NCI-H2107 (cell line): Measurements from ENCODE around the gene TTLL10.

ENCODE experiments used
- DNase-seq: peaks from one replicate; lab custom pipeline; 2025; lab: John Stamatoyannopoulos, UW

Gene TTLL10

DNA sequence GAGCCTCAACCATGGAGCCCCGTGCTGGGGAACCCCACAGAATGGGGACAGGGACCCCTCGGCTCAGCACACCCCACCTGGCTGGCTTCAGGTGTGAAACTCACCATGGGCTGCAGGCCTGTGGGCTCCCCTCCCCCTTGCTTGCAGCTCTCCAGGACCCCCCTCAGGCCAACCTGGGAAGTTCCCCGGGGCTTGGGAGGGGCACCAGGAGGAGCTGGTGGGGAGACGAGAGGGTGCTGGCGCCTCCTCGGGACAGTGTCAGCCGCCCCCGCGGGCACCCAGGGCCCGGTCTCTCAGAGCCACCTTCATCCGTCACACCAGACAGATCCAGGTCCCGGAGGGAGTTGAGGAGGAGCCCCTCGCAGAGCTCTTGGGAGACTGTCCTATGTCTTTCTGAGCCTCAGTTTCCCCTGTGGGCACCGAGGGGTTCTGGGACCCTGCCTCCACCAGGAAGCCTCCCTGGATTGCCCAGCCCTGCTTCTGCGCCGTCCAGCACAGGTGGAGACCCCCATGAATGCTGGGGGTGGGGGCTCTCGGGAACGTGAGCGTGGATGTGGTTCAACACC, 33.4 kb downstream of the TTLL10 start:
- no peak for DNase-seq

DNA sequence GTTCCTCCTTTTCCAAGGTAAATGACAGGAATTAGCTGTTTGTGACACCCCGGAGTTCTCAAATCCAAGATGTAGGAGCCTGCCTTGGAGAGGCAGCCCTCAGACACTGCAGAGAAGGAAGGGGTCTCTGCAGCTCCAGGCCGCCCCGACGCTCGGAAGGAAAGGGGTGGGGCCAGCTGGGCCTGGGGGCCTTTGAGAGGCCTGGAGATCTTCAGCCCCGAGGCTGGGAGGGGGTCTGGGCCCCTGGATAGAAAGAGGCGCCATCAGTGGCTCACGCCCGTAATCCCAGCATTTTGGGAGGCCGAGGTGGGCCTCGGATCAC, 33.9 kb downstream of the TTLL10 start:
- no peak for DNase-seq

DNA sequence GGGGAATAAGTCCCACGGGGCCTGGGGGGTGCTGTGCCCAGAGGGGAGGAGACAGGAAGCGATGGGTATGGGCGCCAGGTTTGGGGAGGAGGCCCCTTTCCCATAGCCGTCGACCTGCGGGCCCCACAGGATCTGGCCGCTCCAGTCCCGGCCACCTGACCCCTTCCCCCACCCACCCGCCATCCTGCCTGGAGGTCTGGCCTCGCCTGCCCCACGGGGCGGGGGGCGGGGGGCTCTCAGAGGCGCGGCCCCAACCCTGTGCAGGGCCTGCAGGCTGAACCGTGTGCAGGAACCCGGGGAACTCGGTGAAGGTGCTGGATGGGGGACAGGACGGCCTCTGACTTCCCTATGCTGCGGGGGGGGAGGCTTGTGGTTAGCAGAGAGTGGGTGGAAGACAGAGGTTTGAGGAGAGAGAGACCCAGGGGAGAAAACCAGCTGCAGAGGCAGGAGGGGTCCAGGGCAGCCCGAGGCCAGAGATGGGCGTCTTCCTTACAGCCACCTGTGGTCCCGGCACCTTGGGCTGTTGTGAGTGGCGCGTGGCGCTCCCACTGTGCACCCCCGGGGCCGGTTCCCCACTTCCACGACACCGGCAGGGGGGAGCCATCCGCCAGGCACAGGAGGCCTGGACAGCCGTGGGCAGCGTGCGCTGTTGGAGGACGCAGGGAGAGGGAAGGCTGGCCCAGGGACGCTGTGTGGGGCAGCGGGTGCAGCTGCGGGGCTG, 35.2 kb downstream of the TTLL10 start:
- no peak for DNase-seq

DNA sequence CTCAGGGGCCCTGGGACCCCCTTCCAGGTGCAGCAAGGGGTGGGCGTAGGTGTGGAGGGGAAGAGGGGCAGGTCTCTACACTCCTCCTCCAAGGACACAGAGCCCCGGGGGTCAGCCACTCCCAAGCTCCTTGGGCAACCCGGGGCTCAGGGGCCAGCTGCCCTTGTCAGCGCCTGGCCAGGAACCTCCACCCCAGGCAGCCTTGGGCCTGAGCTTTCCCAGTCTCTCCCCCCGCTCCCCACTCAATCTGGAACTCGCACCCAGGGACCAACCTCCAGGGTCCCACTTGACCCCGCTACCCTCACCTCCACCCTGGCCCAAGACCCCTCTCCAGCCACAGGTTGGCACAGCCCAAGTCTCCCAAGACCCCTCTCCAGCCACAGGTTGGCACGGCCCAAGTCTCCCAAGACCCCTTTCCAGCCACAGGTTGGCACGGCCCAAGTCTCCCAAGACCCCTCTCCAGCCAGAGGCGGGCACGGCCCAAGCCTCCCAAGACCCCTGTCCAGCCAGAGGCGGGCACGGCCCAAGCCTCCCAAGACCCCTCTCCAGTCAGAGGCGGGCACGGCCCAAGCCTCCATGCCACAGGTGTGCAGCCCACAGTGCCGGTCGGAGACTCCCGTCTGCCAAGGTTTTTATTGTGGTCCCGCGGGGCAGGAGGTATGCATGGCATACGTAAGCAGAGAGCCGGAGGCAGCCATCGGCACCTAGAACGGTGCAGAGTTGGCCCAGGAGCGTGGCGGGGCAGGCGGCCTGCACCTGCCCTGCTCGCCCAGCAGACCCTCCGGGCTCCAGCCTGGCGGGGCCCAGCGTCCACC, 37.3 kb downstream of the TTLL10 start:
- DNase-seq: no peak

DNA sequence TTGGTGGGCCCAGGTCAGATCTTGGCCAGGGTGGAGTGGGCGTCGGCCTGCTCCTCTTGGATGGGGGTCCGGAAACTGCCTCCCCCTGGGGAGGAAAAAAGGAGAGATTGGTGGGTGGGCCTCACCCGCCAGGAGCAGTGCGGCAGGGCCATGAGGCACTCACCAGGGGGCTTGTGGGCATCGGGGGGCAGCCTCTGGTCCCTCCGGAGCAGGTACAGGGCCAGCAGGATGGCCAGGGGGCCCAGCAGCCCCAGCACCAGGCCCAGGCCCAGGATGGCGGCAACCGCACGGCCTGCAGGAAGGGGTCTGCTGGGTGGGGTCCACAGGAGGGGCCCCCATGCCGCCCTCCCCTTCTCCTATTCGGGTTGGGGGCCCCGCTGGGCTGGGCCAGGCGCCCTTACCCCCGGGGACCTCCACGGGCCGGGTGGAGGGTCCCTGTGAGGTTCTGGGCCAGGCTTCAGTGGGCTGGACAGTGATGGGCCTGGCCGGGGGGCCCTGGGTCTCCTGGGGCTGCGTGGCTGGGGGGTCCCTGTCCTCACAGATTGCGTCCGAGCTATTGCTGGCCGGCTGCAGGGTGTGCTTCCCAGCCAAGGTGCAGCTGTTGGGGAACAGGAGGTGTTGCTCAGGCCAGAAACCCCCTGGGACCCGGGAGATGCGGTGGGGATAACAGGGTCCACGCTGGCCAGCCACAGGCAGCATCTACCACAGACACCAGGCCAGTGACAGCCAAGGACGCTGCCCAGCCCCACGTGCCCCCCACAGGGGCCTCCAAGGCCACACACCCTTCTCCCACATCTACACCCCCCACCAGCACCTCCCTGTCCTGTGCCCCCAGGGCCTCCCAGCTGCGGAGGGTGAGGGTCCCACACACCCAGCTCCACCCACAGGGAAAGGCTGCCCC, 38.1 kb downstream of the TTLL10 start:
- no peak for DNase-seq

DNA sequence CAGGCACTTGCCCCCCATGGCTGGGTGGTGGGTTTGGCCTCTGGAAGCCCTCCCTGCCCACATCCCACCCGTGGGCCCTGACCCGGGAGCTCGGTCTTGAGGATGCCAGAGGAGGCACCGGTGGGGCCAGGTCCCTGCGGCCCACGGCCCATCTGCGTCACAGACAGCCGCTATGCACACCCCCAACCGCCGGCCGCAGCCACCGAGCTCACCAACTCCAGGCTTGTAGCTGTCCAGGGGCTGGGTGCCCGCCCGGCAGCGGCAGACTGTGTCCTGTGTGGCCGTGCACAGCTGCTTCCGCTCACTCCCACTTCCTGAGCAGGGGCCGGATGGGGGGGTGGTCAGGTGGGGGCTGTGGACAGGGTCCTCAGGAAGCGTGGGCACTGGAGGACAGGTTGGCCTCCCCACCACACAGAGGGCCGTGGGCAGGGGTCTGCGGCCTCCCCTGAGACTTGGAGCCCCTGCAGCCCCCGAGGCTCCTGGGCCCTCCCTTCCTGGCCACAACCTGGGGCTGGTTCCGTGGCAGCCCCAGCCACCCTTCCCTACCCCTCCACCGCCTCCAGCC, 39.2 kb downstream of the TTLL10 start:
- DNase-seq: no peak

DNA sequence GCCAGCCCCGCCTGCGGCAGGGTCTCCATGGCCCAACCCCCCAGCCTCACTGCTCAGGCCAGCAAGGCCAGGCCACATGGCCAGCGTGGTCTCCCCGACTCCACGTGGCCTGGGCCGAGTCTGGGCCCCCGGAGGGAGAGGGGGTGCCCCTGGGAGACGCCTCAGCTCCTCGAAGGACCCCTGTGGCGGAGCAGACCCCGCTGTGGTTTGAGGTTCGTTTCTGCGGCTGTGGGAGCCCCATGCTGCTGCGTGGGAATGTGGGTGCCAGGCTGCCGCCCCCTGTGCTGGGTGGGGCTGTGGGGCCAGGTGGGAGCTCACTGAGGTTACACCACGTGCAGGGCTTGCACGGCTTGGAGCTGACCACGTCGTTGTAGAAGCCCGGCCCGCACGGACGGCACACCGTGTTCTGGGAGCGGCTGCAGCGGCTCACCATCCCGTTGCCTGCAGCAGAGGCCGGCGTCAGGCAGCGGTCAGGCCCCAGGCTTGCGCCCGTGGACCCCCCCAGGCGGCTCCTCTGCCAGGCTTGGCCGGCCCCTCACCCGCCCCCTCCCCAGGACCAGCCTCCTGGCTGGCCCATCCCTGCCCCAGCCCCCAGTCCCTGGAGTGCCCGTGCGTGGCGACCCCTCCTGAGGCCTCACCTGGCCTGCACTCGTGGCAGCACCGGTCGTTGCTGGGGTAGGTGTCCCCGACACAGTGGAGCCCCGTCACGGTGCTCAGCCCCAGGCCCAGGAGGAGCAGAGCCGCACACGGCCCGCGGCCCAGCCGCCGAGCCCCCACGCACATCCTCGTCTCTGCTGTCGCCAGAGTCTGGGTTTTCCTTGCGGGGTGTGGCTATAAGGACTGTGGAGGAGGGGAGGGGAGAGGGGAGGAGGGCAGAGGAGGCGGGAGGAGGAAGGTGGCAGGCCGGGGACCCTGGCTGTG, 39.9 kb downstream of the TTLL10 start, which contains the start of gene TNFRSF4:
Gene TNFRSF4, minus strand, starts transcription at position 809 of the 921 bp plus-strand sequence. Its CDS starts 26 bp downstream, at position 783.
- no peak for DNase-seq

DNA sequence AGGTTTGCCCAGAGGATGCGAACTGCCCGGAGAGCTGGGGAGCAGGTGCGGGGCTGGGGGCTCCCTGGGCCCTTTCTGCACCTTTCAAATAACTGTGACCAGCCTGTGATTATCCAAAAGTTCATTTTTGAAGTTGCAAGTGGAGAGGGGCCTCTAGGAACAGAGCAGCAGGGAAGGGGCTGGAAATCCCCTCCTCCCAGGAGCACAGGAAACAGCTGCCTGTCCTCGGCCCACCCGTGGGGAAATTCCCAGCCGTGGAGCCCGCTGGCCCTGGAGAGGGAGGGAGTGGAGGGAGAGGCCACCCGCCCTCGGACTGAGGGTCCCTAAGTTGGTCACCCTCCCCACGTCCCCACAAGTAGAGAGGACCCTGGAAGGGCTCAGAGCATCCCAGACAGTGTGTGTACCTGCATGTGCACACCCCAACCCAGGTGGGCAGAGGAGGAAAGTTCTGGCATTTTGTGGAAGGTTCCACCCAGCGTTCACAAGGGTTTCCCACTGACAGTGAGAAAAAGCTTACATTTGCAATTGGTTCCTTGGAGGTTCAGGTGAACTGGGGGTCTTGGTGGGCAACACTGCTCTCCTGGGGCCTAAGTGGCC, 41.5 kb downstream of the TTLL10 start:
- DNase-seq: no peak

DNA sequence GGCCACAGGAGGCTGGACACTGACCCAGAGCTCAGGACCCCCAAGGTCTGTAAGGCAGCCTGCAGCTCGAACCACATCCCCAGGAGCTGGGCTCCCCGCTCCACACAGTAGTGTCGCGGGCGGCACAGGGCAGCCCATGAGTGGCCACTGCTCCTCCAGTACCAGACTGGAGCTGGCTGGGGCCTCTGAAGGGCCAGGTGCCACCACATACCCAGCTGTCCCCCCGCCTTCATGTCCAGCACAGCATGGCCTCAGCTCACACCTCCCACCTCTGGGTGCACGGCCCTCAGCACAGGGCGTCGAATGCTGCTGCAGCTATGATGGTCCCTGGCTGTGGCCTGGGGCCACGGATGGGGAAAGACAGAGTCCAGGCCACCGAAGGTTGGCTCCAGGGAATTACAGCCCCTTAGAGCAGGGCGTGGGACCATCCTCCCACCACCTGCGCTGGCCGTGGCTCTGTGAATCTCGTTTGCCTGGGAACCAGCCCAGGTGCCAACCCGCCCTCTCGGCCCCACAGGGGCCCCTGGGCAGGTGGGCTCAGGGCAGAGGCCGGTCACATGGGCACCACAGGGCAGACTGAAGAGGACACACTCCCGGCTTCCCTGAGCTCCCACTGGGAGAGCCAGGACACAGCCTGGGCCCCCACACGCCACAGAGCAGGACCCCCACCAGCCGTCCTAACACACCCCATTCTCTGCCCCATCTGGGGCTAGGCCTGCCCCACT, 42.4 kb downstream of the TTLL10 start:
- no peak for DNase-seq

DNA sequence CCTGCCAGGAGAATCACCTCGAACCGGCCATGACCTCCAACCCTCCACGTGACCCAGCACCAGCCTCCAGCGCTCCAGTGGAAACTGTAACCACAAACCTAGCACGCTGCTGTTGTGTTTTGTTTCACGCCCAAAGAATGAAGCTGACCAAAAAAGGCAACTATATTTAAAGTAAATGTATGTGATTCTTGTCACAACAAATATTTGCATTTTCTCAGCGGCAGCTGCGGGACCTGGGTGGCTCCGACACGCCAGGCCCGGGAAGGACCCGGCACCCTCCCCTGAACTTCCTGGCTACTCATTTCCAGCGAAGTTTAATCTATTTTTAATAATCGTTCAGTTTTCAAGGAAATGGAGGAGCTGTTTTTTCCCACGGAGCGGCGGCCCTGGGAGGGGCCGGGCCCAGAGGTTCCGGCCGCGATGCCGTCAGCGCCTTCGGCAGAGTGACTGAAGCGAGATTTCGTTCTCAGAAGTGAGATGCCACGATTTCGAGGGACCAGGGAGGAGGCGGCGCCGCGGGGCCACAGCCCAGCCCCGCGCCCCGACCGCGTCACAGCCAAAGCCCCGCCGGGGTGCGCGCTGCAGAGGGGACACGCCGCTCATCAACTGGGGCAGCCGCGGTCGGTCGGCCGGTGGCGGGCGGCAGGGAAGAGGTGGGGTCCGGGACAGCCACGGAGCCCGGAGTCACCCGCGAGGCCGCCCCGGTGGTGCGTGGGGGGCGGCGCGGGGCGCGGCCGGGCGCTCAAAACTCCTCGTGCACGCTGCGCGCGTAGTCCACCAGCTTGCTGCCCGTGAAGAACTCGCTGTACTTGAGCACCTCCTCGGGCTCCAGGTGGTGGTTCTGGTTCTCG, 43.3 kb downstream of the TTLL10 start:
- no peak for DNase-seq

DNA sequence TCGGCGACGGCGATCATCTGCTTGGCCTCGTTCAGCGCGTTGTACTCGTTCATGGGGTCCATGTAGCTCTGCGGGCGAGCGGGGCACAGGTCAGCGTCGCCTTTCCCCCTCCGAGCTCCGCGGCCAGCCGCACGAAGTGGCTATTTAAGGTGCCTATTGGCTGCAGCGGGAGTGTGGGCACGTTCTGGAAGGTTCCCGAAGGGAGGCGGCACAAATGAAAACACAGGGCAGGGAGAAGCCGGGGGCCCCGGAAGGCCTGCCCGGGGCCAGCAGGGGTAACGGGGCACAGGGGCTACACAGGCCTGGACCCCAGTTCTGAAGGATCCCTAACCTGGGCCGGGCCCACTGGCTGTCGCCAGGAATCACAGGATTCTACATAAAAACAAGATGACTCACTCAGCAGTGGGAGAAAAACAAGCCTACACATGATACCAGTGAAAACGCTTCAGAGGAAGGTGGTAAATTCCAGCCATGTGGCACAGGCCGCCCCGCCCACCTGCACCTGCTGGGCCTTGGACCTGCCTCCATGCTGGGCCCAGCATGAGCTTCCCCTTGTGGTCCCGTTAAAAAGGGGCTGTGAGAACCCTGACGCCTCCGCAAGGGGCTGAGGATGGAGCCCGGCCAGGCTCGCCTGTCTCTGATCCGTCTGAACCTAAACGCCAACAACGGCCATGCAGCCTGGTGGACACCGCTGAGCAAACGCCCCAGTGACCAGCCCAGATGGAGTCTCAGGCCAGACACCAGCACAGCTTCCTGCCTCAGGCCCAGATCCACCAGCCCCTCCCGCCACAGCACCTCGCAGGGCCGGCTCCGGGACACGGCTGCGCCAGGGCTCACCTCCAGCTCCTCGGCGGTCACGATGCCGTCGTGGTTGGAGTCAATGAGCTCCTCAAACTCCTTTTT, 44.2 kb downstream of the TTLL10 start:
- no peak for DNase-seq

DNA sequence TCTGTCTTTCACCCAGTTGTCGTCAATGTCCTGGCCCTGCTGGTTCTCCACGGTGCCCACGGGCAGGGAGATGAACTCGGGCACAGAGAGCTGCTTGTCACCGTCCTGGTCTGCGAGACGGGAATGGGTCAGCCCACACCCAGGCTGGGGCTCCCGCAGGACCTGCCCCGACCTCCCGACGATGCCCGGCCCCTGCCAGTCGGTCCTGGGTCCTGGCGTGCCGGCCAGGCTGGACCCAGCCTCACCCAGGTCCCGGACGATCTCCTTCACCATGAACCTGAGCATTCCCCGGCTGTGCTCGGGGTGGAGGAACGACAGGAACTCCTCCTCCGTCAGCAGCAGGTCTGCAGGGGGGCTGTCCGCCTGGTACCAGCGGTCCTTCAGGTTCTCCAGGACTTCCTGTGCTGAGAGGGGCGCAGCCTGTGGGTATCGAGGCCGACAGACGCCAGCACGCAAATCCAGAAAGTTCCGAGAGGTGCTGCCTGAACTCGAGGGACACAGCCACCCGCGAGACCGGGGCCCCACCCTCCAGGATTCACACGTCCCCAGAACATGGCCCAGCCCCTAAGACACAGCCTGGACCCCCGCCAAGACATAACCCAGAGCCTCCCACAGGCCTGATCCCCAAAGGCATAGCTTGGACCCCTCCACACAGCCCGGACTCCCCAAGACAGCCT, 45.0 kb downstream of the TTLL10 start:
- no peak for DNase-seq

DNA sequence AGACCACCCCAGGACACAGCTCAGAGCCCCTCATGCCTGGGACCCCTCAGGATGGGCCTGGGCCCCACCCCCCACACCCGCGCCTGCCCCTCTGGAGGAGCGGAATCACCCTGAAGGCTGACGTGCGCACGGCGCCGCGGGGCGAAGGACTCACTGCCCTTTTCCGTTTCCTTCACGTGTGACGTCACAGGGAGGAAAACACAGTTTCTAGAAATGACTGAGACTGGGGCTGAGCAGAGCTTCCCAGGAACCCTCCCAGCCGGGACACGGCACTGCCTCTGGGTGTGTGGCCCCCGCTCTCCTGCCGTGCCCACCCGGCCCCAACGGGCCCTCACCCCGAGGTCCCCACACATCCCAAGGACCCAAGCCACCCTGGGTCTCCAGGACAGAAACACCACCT, 45.7 kb downstream of the TTLL10 start:
- DNase-seq: no peak

DNA sequence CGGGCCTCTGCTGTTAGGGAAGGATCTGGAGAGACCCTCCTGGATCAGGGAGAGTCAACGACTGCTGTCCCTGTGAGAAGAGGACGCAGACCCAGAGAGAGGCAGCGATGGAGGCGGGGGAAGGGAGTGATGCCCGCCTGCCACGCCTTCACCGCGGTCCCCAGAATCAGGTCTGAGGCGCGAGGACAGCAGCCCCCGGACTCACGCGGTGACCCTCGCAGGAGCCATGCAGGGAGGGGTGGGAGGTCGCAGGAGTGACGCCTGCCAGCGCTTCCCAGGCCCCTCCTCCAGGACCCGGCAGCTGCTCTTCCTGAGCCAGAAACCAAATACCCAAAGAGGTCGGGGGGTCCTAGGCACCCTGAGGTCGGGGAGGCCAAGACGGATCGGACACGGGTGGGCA, 46.5 kb downstream of the TTLL10 start:
- DNase-seq: no peak

DNA sequence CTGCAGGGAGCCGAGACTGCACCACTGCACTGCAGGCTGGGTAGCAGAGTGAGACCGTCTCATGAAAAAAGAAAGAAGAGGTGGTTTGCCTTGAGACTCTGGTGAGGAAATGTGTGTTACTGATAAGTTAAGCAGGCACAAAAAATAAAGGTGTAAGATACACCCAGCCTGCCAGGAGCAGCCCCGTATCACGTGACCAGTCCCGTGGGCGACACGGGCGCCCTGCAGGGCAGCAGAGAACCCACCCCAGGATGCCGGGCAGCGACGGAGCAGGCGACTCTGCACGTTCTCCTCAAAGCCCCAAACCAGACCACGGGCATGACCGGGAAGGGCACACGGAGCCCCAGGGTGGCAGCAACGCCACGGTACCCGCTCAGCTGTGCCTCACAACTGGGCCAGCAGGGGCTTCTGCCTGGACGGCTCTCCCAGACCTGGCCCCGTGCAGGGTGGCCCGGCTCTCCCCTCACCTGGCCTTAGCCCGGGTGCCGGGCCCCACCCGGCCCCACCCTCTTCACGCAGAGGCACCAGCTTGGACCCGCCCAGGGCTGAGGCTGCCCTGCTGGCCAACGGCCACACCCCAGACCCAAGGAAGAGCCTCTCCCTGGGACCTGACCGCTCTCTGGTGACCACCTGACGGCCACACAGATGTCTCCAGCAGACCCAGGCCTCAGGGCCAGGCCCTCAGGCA, 48.4 kb downstream of the TTLL10 start:
- DNase-seq: no peak

DNA sequence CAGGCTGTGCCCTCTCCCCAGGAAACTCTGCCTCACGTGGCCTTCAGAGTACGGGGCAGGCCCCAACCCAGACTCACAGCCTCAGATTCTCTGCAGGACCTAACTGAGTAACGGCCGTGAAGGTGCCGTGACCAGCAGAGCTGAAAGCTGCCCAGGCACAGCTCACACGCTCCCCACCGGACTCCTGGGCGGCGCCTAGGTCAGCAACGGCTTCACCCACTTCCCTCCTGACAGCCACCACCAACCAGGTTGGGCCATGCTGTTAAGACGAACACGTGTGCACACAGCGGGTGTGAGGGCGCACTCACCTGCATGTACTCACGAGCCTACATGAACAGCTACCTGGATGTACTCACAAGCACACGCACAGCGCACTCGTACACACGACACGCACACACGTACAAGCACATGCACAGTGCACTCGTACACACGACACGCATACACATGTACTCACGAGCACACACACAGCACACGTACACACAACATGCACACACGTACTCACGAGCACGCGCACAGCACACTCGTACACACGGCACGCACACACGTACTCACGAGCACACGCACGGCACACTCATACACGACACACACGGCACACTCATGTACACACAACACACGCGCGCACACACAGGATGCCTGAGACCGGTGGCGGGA, 49.0 kb downstream of the TTLL10 start:
- DNase-seq: no peak
